GM12872 (cell line): Measurements from ENCODE around the gene MED20.

Source experiments
- CTCF ChIP-seq: IDR thresholded peaks from 3 replicates; pipeline ENCODE4 v1.5.1; 2011; ENCODE audit warnings: low read depth, mild to moderate bottlenecking, low read length, moderate library complexity; ENCODE audit not compliant: insufficient read depth

Gene MED20

GRCh38 chr6:41917528-41917927 lies 3.4 kb downstream of the MED20 start:
- TF ChIP-seq CTCF = no peak

GRCh38 chr6:41914869-41915530 lies 5.9 kb downstream of the MED20 start:
- TF ChIP-seq CTCF = no peak

GRCh38 chr6:41914343-41914742 lies 6.6 kb downstream of the MED20 start:
- TF ChIP-seq CTCF = no peak

- no peak for TF ChIP-seq CTCF
Measured at GRCh38 chr6:41909727-41910126, 11.2 kb downstream of the MED20 start.

- TF ChIP-seq CTCF = peak; percentile 55
Measured at GRCh38 chr6:41901882-41902519, 18.9 kb downstream of the MED20 start.

- no peak for TF ChIP-seq CTCF
Measured at GRCh38 chr6:41900861-41901260, 20.1 kb downstream of the MED20 start.

- TF ChIP-seq CTCF = no peak
Measured at GRCh38 chr6:41896281-41896680, 24.7 kb downstream of the MED20 start.
